H1 (cell line): Measurements from ENCODE around the gene BOLL. TPM values are rescaled to one million over a fixed set of nuclear protein-coding genes. Genes with fewer than 3 reads are reported as not detected.

ENCODE experiments used
- CTCF ChIA-PET: fragments of 300-600 bp; sonication (Branson Sonifier 250); formaldehyde crosslinking; loops from one replicate; lab custom pipeline; 2021; ENCODE audit not compliant: partially characterized antibody; lab: Charles Lee
- POLR2A ChIA-PET: fragments of 300-600 bp; sonication (Branson Sonifier 250); formaldehyde crosslinking; loops from one replicate; lab custom pipeline; 2021; ENCODE audit warnings: inconsistent platforms; ENCODE audit not compliant: partially characterized antibody; lab: Charles Lee
- DNase-seq, 2 experiments: peaks; one replicate each; pipeline versions ENCODE4 v3.0.0 to v3.0.0-alpha.2; 2010 to 2022; ENCODE audit warnings: low spot score in 2 of 2, low read depth in 1 of 2, mixed read lengths in 1 of 2
- FAIRE-seq: peaks from 2 replicates; lab custom pipeline; 2011; peaks lifted over from hg19 to GRCh38; lab: Jason Lieb, UNC
- H2AFZ ChIP-seq: 2 replicates; pipeline ENCODE4 v1.8.1; 2012; ENCODE audit warnings: low read length, inconsistent platforms
- H2AK5ac ChIP-seq: 2 replicates; pipeline ENCODE4 v1.6.1; 2013; ENCODE audit warnings: low read depth, low read length
- H2BK120ac ChIP-seq: replicated peaks from 2 replicates; pipeline ENCODE3; 2013; ENCODE audit warnings: low read depth, low read length, inconsistent platforms
- H2BK12ac ChIP-seq: 2 replicates; pipeline ENCODE4 v1.6.1; 2013; ENCODE audit warnings: low read depth, low read length
- H2BK15ac ChIP-seq: 2 replicates; pipeline ENCODE4 v1.6.1; 2013; ENCODE audit warnings: low read length
- H2BK20ac ChIP-seq: 2 replicates; pipeline ENCODE4 v1.6.1; 2013; ENCODE audit warnings: low read length
- H2BK5ac ChIP-seq: 2 replicates; pipeline ENCODE4 v1.6.1; 2013; ENCODE audit warnings: low read depth, low read length
- H3K14ac ChIP-seq: 2 replicates; pipeline ENCODE4 v1.6.1; 2013; ENCODE audit warnings: inconsistent platforms; ENCODE audit not compliant: insufficient read length
- H3K18ac ChIP-seq: 2 replicates; pipeline ENCODE4 v1.6.1; 2013; ENCODE audit warnings: low read length; ENCODE audit errors: extremely low read depth
- H3K23ac ChIP-seq: 2 replicates; pipeline ENCODE4 v1.6.1; 2013; ENCODE audit warnings: inconsistent platforms; ENCODE audit not compliant: insufficient read length
- H3K23me2 ChIP-seq: 2 replicates; pipeline ENCODE4 v1.6.1; 2013; ENCODE audit warnings: low read depth, low read length
- H3K27ac ChIP-seq: 2 replicates; pipeline ENCODE4 v1.6.1; 2011; ENCODE audit warnings: low read depth, low read length, inconsistent platforms
- H3K27me3 ChIP-seq, 4 experiments: replicated peaks in 1 of 4; 1 replicate in 1 of 4; 2 replicates in 3 of 4; pipeline versions ENCODE4 v1.6.1 to v1.8.1; 2011 to 2013; ENCODE audit warnings: low read length in 3 of 4, mild to moderate bottlenecking in 3 of 4, inconsistent platforms in 2 of 4, mixed read lengths in 2 of 4, moderate library complexity in 1 of 4; ENCODE audit not compliant: control insufficient read depth in 3 of 4, insufficient read depth in 3 of 4; ENCODE audit errors: extremely low read depth in 1 of 4
- H3K36me3 ChIP-seq, 4 experiments: 2 replicates each; pipeline versions ENCODE4 v1.6.1 to v1.8.1; 2011 to 2013; ENCODE audit warnings: mild to moderate bottlenecking in 4 of 4, low read length in 3 of 4, moderate library complexity in 2 of 4, control low read depth in 1 of 4, inconsistent platforms in 1 of 4; ENCODE audit not compliant: insufficient read depth in 4 of 4, control insufficient read depth in 2 of 4
- H3K4ac ChIP-seq: replicated peaks from 2 replicates; pipeline ENCODE3; 2013; ENCODE audit warnings: low read length, low read depth, mixed read lengths, inconsistent platforms; ENCODE audit not compliant: insufficient read length
- H3K4me1 ChIP-seq, 4 experiments: replicated peaks in 1 of 4; 1 replicate in 1 of 4; 2 replicates in 3 of 4; pipeline versions ENCODE4 v1.6.1 to v1.8.1; 2011 to 2013; ENCODE audit warnings: low read length in 3 of 4, inconsistent platforms in 2 of 4, mixed read lengths in 1 of 4; ENCODE audit not compliant: insufficient read depth in 4 of 4, control insufficient read depth in 3 of 4
- H3K4me2 ChIP-seq, 2 experiments: 2 replicates each; pipeline versions ENCODE4 v1.6.1 to v1.8.1; 2011 to 2013; ENCODE audit warnings: low read depth in 2 of 2, low read length in 2 of 2, control low read depth in 1 of 2, inconsistent platforms in 1 of 2, mild to moderate bottlenecking in 1 of 2; ENCODE audit not compliant: insufficient read depth in 1 of 2
- H3K4me3 ChIP-seq, 4 experiments: fragments of 200-600, 300-600 bp in 1 of 4; sonication (generic), shearing (Covaris generic), sonication (Bioruptor Twin) in 1 of 4; 2 replicates each; pipeline versions ENCODE4 v1.5.1 to v1.8.1; 2011 to 2016; ENCODE audit warnings: low read length in 4 of 4, low read depth in 3 of 4, control low read depth in 2 of 4, inconsistent platforms in 2 of 4, mild to moderate bottlenecking in 2 of 4, mixed read lengths in 1 of 4, moderate library complexity in 1 of 4; ENCODE audit not compliant: insufficient read depth in 2 of 4; ENCODE audit errors: extremely low read depth in 1 of 4
- H3K56ac ChIP-seq: replicated peaks from 2 replicates; pipeline ENCODE3; 2013; ENCODE audit warnings: low read depth, mild to moderate bottlenecking, mixed read lengths, low read length, inconsistent platforms; ENCODE audit not compliant: insufficient read length
- H3K79me1 ChIP-seq: 2 replicates; pipeline ENCODE4 v1.6.1; 2013; ENCODE audit warnings: low read depth, low read length, control low read depth
- H3K79me2 ChIP-seq, 2 experiments: 2 replicates each; pipeline versions ENCODE4 v1.6.1 to v1.8.1; 2012 to 2013; ENCODE audit warnings: low read length in 2 of 2, mild to moderate bottlenecking in 2 of 2, inconsistent platforms in 1 of 2; ENCODE audit not compliant: insufficient read depth in 2 of 2, control insufficient read depth in 1 of 2
- H3K9ac ChIP-seq, 4 experiments: replicated peaks in 1 of 4; 1 replicate in 1 of 4; 2 replicates in 3 of 4; pipeline versions ENCODE4 v1.6.1 to v1.8.1; 2011 to 2013; ENCODE audit warnings: low read depth in 3 of 4, low read length in 3 of 4, control low read depth in 2 of 4, mild to moderate bottlenecking in 2 of 4, moderate library complexity in 2 of 4, inconsistent platforms in 1 of 4; ENCODE audit errors: extremely low read depth in 1 of 4
- H3K9me3 ChIP-seq, 2 experiments: 2 replicates each; pipeline versions ENCODE4 v1.6.1 to v1.8.1; 2012 to 2013; ENCODE audit warnings: mild to moderate bottlenecking in 2 of 2, moderate library complexity in 2 of 2, control low read depth in 1 of 2, inconsistent platforms in 1 of 2, low read depth in 1 of 2, low read length in 1 of 2, mixed read lengths in 1 of 2; ENCODE audit not compliant: insufficient read depth in 2 of 2
- H4K20me1 ChIP-seq, 2 experiments: replicated peaks in 1 of 2; 2 replicates each; pipeline versions ENCODE3 to v1.8.1; 2011 to 2013; ENCODE audit warnings: inconsistent platforms in 2 of 2, low read length in 2 of 2, mild to moderate bottlenecking in 1 of 2; ENCODE audit not compliant: insufficient read depth in 2 of 2, control insufficient read depth in 1 of 2
- H4K5ac ChIP-seq: 2 replicates; pipeline ENCODE4 v1.6.1; 2013; ENCODE audit warnings: low read length, low read depth, mixed read lengths, inconsistent platforms; ENCODE audit not compliant: insufficient read length
- H4K8ac ChIP-seq: 2 replicates; pipeline ENCODE4 v1.8.0; 2013; ENCODE audit warnings: mild to moderate bottlenecking, moderate library complexity, low read length, inconsistent platforms; ENCODE audit not compliant: insufficient read depth; ENCODE audit errors: extremely low read depth
- H4K91ac ChIP-seq: replicated peaks from 2 replicates; pipeline ENCODE3; 2013; ENCODE audit warnings: low read length, mixed read lengths, inconsistent platforms; ENCODE audit not compliant: insufficient read length
- POU5F1 ChIP-seq: IDR thresholded peaks from 2 replicates; pipeline ENCODE4 v1.6.1; 2011; ENCODE audit warnings: low read depth, mild to moderate bottlenecking, low read length, moderate library complexity
- RNF2 ChIP-seq: fragments of 200-900, 300-1000 bp; sonication (generic); IDR thresholded peaks from 2 replicates; pipeline ENCODE4 v1.7.1; 2016; ENCODE audit warnings: borderline replicate concordance, low read depth, mild to moderate bottlenecking, antibody characterized with exemption, low read length; ENCODE audit not compliant: poor library complexity, severe bottlenecking; ENCODE audit errors: missing control alignments
- WGBS, 2 experiments: shearing (Covaris generic) in 1 of 2; methylation state at CpG; one replicate each; pipeline versions ENCODE4 v1.1.6 to v1.1.7; 2013 to 2015; ENCODE audit warnings: low lambda C conversion rate in 2 of 2, mixed read lengths in 2 of 2, inconsistent platforms in 1 of 2, low coverage in 1 of 2, missing lambda C conversion rate in 1 of 2; ENCODE audit not compliant: insufficient replicate concordance in 2 of 2, insufficient coverage in 1 of 2, insufficient read length in 1 of 2; ENCODE audit errors: extremely low coverage in 1 of 2, missing lambda C conversion rate in 1 of 2; 5-methylcytosine and 5-hydroxymethylcytosine counted together
- polyA plus RNA-seq, 7 experiments: library from polyadenylated mRNA; depleted of rRNA in 3 of 7; stranded (reverse) in 5 of 7; unstranded in 2 of 7; fragments of >200 nt in 5 of 7; fragments of 200-250 nt in 2 of 7; gene quantifications; 1 replicate in 5 of 7; 2 replicates in 1 of 7; 4 replicates in 1 of 7; pipeline versions ENCODE4 v1.2.1 to v1.2.3, GENCODE V29; 2011 to 2013; ENCODE audit warnings: missing spikeins in 2 of 7, mixed read lengths in 2 of 7
- total RNA-seq: library from RNA; stranded (reverse); fragmentation: NEBNext Ultra II Directional; extraction: Animal tissue kit (Norgen Biotek cat#: 25700); gene quantifications from 2 replicates; pipeline ENCODE4 v1.2.1, GENCODE V29; 2021

The BOLL gene
- total and polyA plus RNA-seq, 2 of the 8 experiments (the other 6 are each of a cell fraction or from before 2014, with no cell fraction given): not detected

DNA sequence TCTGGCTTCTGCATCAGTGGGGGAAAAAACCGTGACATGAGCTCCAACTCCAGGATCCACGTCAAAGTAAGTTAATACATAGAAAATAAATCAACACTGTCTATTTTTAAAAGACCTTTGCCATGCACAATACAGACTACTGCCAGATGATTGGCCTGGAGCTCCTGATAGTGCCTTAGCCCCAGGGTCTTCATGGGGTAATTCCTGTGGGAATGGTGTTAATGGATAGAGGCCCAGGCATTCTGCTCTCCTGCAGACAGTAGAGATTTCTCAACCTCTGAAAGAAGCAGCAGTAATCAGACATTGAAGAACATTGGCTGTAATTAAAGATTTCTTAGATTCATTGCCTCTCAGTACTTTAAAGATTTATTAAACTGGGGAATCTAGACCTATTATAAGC, 15.0 kb upstream of the BOLL start:
- Histone ChIP-seq H3K4me3 (no peak overlapping the region), H3K4me2 (no peak overlapping the region), H4K91ac (no peak overlapping the region), H3K56ac (no peak overlapping the region), H2BK120ac (no peak overlapping the region), H2BK20ac (no peak overlapping the region), H4K5ac (no peak overlapping the region), H3K9me3 (no peaks in the 10 kb centered on the region), H3K4ac (no peak overlapping the region), H3K23me2 (peaks cover 8% of the 10 kb centered on the region; the same call in 1 of the 2 replicates), H3K36me3 (no peaks in the 10 kb centered on the region), H3K23ac (no peak overlapping the region), H3K79me2 (no peaks in the 10 kb centered on the region), H4K8ac (no peak overlapping the region), H3K27me3 (peaks cover 1 to 6% (median 4%) of the 10 kb centered on the region in 4 experiments), H3K27ac (no peak overlapping the region), H4K20me1 (no peaks in the 10 kb centered on the region), H2BK15ac (no peak overlapping the region), H3K14ac (no peak overlapping the region), H2BK5ac (no peak overlapping the region), H3K18ac (no peak overlapping the region), H3K4me1 (peaks cover 0 to 5% (median 2%) of the 10 kb centered on the region in 4 experiments; a peak in 3 of 7 replicates), H2AK5ac (no peak overlapping the region), H2BK12ac (no peak overlapping the region), H2AFZ (no peak overlapping the region), H3K79me1 (no peaks in the 10 kb centered on the region), H3K9ac (no peak overlapping the region)
- 83% methylated on average over 2 of the region's 2 CpGs; no CpG with 5 or more reads in 1 of the 2 experiments for WGBS, 2 experiments
- ChIA-PET CTCF (interaction anchor here (1.9 to 3.1 kb wide), 3 partner anchors 13 to 496 kb away, joined by 4 to 23 read pairs (median 5); no protein-coding TSS in a partner anchor), POLR2A (no interaction called here)
- DNase-seq: no peak
- FAIRE-seq: no peak
- TF ChIP-seq POU5F1: no peak
- TF ChIP-seq RNF2: no peak
